VCaP (cell line): ENCODE data around the gene TRAM2.

Experiments
- H3K27ac ChIP-seq: fragments of 450-650 bp; 2 replicates; pipeline ENCODE4 v1.5.1; 2017
- TF ChIP-seq, protein P1 (sequence below): fragments of 450-650 bp; conservative IDR thresholded peaks from 2 replicates; pipeline ENCODE4 v1.5.1; 2017; ENCODE audit warnings: mild to moderate bottlenecking, moderate library complexity

TRAM2 gene

DNA sequence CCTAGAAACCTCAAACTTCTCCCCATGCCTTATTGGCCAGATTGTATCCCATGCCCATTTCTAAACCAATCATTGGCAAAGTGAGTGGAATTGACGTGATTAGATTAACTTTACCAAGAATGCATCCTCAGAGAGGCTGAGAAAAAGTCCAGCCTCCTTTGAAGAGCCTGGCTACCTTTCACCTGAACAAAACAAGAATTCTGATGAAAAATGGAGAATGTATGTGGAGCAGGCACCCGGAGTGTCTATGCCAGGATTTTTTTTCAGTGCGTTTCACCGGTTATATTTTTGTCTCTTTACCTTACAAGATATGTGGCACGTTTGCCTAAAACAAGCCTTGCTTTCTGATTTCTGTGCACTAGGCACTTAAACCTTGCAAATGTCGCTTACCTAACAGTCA lies 6.1 kb upstream of the TRAM2 start:
- TF ChIP-seq, protein P1, sequence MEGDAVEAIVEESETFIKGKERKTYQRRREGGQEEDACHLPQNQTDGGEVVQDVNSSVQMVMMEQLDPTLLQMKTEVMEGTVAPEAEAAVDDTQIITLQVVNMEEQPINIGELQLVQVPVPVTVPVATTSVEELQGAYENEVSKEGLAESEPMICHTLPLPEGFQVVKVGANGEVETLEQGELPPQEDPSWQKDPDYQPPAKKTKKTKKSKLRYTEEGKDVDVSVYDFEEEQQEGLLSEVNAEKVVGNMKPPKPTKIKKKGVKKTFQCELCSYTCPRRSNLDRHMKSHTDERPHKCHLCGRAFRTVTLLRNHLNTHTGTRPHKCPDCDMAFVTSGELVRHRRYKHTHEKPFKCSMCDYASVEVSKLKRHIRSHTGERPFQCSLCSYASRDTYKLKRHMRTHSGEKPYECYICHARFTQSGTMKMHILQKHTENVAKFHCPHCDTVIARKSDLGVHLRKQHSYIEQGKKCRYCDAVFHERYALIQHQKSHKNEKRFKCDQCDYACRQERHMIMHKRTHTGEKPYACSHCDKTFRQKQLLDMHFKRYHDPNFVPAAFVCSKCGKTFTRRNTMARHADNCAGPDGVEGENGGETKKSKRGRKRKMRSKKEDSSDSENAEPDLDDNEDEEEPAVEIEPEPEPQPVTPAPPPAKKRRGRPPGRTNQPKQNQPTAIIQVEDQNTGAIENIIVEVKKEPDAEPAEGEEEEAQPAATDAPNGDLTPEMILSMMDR, result no peak
- H3K27ac ChIP-seq, result no peak overlapping the region

DNA sequence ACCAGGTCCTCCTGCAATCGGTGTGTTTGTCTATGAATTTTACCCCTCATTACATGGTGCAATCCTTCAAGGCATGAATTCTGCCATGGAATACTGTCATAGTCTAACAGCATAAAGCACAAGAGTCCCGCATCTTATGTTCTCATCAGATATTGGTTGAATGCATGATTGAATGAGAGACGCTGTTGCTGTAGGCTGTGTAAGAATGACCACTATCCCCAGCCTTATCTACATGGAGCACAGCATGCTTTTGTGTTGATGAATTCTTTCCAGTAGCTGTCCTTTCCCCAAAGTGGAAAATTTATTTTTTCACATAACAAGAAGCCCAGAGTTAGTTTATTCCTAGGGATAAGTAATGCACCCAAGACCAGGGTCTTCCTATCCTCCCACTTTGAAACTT lies 5.6 kb upstream of the TRAM2 start:
- no peak overlapping the region for H3K27ac ChIP-seq
- TF ChIP-seq, protein P1, result no peak

DNA sequence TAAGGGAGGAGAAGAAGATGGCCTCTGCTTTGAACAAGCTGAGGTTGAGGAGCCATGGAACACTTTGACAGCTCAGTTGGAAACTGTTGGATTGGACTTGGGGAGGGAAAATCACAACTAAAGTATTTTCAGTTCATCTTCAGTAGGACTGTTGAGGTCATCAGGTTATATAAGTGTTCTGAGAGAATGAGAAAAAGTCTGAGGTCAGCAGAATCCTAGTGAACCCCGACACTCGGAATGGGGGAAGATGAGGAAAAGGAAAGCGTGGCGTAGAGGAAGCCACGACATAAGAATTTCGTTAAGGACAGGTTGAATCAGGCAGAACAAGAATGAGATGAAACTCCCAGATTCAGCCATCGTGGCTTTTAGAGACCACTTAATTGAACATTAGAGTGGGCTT lies 4.0 kb upstream of the TRAM2 start:
- TF ChIP-seq, protein P1, result no peak
- H3K27ac ChIP-seq, result no peak overlapping the region

DNA sequence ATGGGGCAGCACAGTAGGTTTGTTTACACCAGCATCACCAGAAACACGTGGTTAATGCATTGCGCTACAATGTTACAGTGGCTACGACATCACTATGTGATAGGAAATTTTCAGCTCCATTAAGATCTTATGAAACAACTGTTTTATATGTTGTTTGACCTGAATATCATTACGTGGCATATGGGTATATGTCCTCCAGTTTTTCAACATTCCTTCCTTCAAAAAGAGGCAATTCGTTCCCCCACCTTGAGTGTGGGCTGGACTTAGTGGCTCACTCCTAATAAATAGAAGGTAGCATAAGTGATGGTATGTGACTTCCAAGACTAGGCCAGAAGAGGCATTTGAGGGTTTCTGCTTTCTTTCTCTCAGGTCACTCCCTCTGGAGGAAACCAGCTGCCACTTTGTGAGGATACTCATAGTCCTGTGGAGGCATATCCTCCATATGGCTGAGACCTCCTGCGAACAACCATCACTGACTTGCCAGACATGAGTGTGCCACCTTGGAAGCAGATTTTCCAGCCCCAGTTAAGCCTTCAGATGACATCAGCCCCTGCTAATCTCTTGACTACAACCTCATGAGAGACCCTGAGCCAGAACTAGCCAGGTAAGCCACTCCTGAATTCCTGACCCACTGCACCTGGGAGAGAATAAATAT lies 2.3 kb upstream of the TRAM2 start:
- no peak overlapping the region for H3K27ac ChIP-seq
- TF ChIP-seq, protein P1, result no peak

DNA sequence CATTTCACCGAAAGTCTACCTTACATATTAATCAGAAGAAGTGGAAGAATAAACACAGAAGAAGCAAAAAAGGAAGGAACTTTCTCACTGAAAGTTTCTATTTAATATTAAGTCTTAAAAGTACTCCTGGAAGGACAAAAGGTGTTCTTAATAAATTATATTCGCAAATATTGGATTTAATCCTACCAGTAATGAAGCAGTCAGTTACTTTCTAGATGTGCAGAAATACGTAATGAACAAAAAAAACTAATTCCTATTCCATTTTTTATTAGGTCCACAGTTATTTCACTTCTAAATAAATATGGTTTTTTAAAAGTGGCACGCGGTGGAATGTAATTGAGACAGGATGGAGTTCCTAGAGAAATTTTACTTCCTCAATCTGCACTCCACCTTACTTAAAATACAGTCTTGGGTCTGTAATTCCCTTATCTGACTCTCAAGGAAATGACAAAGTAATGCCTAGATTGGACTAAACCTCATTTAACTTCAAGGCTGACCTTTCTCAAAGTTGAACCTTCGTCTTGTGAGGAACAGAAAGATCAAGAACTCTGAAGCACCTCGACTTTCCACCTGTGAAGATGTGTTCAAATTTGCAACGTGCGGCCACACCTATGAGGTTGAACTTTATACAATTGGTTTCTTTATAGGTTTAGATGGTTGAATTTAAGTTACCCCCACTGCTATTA lies 1.1 kb upstream of the TRAM2 start:
- TF ChIP-seq, protein P1, result no peak
- H3K27ac ChIP-seq, result peak overlapping the region; percentile 92

DNA sequence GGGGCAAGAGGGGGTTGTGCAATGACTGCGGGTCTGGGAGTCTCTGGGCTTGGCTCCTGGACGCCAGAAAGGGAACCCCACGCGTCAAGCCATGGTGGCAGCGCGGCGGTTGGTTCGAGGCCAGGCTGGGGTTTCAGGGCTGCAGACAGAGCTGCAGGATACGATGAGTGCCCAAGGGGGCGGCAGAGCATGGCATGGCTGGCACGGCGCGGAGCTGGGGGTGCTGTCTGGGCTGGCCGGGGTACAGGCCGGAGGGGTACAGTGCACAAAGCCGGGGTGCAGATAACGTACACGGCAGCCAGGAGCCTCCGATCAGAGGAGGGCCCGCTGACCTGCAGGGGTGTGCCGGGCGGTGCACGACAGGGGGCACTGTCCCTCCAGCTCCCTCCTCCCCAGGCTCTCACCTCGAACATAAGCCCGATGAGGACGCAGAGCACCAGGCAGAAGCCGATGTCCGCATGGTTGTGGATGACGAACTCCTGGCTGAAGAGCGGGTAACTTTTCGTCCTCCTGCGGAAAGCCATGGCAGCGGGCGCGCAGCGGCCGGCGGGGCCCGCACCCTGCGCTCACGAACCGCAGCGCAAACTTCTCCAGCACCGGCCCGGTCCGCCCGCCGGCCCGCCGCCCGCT lies 353 bp downstream of the TRAM2 start:
- peak overlapping the region; percentile 92 for H3K27ac ChIP-seq
- TF ChIP-seq, protein P1, result peak; percentile 68

DNA sequence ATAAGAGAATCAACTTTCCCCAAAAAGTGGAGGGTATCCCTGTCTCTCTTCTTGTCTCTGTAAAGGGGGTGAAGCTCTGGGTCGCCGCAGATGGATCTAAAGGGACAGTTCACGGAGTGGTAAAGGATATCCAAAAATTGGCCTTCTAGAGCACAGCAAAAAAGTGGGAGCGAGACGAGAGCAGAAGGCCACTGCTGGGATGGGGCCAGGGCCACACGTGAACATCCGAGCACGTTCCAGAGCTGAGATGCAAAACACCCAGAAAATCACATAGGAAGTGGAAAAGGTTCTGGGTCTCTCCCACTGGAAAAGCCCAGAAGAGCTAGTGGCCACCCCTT lies 837 bp downstream of the TRAM2 start:
- peak overlapping the region; percentile 92; the same call in 1 of the 2 replicates for H3K27ac ChIP-seq
- TF ChIP-seq, protein P1, result no peak
